NCI-H146 (cell line): Measurements from ENCODE around the gene USP47.

Experiments used
- DNase-seq: peaks from one replicate; lab custom pipeline; 2025; lab: John Stamatoyannopoulos, UW

The USP47 gene

GRCh38 chr11:11942668-11943067 lies 100.9 kb downstream of the USP47 start:
- DNase-seq = no peak

- no peak for DNase-seq
Measured at GRCh38 chr11:11944444-11944843, 102.7 kb downstream of the USP47 start.

GRCh38 chr11:11946180-11946579 lies 104.4 kb downstream of the USP47 start:
- DNase-seq = no peak

GRCh38 chr11:11946878-11947277 lies 105.1 kb downstream of the USP47 start:
- DNase-seq = no peak

- no peak for DNase-seq
Measured at GRCh38 chr11:11947825-11948224, 106.1 kb downstream of the USP47 start.

- DNase-seq = no peak
Measured at GRCh38 chr11:11948242-11948947, 106.6 kb downstream of the USP47 start.

GRCh38 chr11:11949482-11949881 lies 107.7 kb downstream of the USP47 start:
- no peak for DNase-seq

GRCh38 chr11:11952036-11952435 lies 110.3 kb downstream of the USP47 start:
- DNase-seq = no peak

GRCh38 chr11:11956006-11956405 lies 114.2 kb downstream of the USP47 start:
- no peak for DNase-seq

- no peak for DNase-seq
Measured at GRCh38 chr11:11958403-11959231, 116.8 kb downstream of the USP47 start.

GRCh38 chr11:11959601-11960000 lies 117.8 kb downstream of the USP47 start:
- DNase-seq = no peak

GRCh38 chr11:11960687-11961086 lies 118.9 kb downstream of the USP47 start:
- DNase-seq = no peak

- no peak for DNase-seq
Measured at GRCh38 chr11:11961399-11962028, 119.7 kb downstream of the USP47 start.

- DNase-seq = no peak
Measured at GRCh38 chr11:11963067-11963466, 121.3 kb downstream of the USP47 start.

- no peak for DNase-seq
Measured at GRCh38 chr11:11963842-11964773, 122.3 kb downstream of the USP47 start.

- DNase-seq = no peak
Measured at GRCh38 chr11:11964774-11965150, 123.0 kb downstream of the USP47 start.

- no peak for DNase-seq
Measured at GRCh38 chr11:11965192-11965591, 123.4 kb downstream of the USP47 start.

GRCh38 chr11:11965656-11966353 lies 124.0 kb downstream of the USP47 start:
- DNase-seq = no peak

GRCh38 chr11:11966354-11966741 lies 124.6 kb downstream of the USP47 start:
- DNase-seq = no peak

- peak; percentile 70 for DNase-seq
Measured at GRCh38 chr11:11966826-11967668, 125.3 kb downstream of the USP47 start.
